T follicular helper cell (primary cell): ENCODE results near the gene PGAM5.

ENCODE experiments used
- DNase-seq: peaks from one replicate; pipeline ENCODE4 v3.0.0-alpha.2; 2020; ENCODE audit warnings: low read depth

Gene PGAM5

GRCh38 chr12:132720606-132721345, 10.1 kb downstream of the PGAM5 start:
- DNase-seq: no peak

DNA sequence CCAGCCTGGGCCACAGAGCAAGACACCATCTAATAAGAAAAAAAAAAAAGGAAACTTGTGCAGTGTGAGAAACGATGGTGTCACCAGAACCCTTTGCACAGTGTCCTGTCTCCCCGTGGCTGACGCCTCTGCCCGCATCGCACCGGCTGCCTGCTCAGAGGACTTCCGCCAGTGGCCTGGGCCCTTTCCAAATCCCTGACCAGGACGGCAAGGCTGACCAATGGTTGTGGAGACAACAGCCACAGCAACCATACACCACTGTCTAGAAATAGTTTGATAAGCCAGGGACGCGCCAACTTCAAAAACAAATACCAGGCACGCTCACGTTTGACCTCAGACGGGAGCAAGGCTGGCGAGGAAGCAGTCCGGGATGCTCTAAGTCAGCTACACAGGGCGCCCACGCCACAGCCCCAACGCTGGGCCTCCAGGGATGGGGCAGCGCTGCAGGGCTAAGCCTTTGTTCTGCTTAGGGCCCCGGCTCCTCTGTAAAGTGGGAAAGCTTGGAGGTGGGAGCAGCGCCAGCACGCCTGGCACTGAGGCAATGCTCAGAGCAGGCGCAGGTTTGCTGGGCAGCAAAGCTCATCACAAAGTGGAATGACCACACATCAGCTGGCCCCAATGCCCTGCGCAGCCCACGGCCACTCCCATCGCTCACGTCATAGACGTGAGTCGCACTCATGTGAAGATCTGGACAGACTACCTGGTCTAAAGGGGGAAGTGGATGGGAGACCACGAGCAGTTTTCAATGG, 12.5 kb downstream of the PGAM5 start:
- DNase-seq: no peak

DNA sequence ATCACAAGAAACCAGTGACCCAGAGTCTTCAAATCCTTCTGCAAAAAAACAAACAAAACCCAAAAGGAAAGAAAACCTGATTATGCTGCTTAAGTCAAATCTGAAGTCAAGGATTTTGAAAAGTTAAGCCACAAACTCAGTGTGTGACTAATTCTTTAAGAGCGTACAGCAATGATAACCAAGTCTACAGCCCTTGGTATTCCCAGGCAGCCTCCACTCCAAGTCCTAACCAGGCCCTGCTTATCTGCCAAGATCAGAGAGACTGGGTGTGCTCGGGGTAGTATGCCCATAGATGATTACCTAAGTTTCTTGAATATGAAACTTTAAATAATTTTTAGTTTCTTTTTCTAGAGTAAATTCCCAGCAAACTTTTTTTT, 13.1 kb downstream of the PGAM5 start:
- no peak for DNase-seq

DNA sequence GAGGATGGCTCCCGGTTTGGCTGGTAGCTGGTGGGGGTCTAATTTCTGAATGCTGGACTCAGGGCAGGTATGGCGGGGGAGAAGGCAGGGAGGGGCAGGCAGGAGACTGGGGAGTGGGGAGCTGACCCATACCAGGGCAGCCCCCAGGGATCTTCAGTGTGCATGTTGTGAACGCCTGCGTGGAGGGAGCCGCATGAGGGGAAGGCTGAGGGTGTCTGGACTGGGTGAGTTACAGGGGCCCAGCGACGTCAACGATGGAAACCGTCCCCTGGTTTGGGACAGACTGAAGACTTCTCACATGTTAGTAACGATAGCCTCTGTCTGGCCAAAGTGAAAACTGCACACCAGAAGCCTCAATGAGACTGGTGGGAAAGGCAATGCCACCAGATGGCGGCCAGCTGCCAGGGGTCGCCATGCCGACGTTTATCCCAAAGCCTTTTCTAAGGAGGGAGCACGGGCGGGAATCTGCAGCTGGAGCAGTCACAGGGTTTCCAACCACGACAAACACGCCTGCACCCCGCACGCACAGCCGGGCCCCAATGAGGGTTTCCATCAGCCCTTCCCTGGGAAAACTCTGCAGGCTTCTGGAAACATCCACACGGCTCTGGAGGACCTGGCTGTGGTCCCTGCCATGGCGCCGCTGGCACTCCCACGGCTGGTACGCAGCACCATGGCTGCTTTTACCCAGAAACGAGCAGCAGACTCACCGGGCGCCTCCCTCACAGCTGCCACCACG, 14.0 kb downstream of the PGAM5 start:
- no peak for DNase-seq

- no peak for DNase-seq
Measured at GRCh38 chr12:132726386-132726785, 15.7 kb downstream of the PGAM5 start.

- DNase-seq: no peak
Measured at GRCh38 chr12:132727091-132727794, 16.6 kb downstream of the PGAM5 start.

DNA sequence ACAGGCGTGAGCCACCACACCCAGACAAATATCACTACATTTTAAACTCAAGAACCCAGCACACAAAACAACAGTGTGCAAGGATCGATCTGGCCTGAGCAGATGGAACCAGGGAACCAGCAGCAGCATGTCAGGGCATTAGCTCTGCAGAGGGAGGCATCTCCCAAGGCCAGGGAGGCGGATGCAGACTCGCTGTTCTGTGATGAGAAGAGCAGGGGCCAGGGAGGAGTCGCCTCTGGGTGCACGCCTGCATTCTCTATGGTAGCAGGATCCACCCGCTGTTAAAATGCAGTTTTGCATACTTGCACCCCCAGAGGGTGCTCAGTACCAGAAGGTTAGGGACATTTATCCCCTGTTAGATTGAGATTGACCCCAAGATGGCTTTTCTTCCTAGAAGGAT, 17.9 kb downstream of the PGAM5 start:
- DNase-seq: no peak

DNA sequence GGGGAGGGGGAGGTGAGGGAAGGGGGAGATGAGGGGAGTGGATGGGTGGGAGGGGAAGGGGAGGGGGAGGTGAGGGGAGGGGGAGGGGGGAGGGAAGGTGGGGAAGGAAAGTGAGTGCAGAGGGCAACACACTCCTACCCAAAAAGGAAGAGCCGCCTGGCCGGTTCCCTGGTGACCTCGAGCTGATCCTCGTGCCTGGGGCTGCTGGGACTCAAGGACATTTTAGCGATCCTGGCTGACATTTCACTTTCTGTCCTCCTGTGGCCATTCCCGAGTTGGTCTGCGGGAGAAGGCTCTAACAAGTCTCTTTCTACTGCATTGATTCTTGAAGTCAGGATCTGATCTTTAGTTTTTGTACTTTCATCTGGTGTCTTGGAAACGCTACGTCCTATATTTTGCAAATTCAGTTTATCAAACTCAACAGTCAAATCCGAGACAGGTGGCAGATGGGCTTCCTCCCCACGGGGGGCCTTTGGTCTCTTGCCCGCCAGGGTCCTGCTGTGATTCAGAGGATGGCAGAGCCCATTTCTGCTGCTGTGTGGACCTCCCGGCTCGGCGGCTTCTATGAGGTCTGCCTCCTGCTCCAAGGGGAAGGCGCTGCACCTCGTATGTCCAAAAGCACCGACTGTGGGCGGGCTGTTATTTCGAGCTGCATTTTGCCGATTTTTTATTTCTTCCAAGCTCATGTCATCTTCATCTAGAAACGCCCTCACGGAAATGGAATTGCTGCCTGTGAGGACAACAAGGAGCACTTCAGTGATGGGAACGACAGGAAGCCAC, 19.1 kb downstream of the PGAM5 start:
- no peak for DNase-seq

- DNase-seq: no peak
Measured at GRCh38 chr12:132730353-132730752, 19.7 kb downstream of the PGAM5 start.

- no peak for DNase-seq
Measured at GRCh38 chr12:132731574-132731973, 20.9 kb downstream of the PGAM5 start.

GRCh38 chr12:132734206-132734605, 23.6 kb downstream of the PGAM5 start:
- DNase-seq: no peak

GRCh38 chr12:132735496-132735895, 24.9 kb downstream of the PGAM5 start:
- no peak for DNase-seq

DNA sequence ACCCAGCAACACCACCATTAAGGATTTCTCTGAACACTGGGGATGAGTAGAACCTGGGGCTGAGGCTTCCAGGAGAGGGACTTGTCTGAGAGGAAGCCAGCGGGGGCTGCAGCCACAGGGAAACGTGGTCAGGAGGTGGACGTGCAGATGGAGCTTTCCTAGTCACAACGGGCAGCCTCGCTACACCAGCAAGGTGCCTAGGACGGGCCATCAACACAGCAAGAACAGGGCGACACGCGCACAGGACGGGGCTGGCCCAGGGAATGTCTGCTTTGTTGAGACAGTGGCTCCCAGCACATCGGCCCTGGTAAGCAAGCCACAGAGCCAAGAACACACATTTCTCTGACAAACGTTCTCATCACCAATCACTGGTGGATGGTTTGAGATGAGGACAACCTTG, 25.7 kb downstream of the PGAM5 start:
- no peak for DNase-seq

GRCh38 chr12:132736913-132737312, 26.3 kb downstream of the PGAM5 start:
- DNase-seq: no peak

DNA sequence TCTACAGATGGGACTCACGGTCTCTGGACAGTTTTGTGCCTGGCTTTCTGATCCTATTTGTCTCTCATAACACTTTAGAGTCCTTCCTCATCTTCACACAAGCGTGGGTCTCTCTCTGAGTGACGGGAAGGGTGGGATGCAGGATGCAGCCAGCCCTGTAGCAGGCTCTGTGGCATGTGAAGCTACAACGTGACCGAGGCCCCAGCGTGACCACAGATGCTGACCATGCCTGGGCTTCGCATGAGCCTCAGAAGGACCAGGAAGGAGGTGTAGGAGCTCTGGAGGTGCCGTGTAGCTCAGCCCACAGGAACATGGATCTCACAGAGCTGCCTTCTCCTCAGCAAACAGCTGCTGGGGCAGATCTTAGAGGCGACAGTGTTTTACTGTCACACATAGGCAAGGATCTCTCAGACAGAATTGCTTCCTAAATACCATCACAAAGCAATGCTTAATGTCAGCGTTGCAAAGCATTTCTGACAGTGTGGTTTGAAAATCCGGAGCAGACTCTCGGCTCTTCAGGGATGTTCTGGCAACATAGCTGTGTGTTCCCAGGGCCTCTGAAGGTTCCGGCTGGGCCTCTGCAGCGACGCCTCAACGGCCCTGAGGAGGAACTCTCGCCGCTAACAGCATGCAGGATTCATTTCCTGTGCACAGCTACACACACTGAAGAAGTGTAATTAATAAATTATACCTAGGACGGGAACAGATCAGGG, 29.1 kb downstream of the PGAM5 start:
- DNase-seq: no peak

DNA sequence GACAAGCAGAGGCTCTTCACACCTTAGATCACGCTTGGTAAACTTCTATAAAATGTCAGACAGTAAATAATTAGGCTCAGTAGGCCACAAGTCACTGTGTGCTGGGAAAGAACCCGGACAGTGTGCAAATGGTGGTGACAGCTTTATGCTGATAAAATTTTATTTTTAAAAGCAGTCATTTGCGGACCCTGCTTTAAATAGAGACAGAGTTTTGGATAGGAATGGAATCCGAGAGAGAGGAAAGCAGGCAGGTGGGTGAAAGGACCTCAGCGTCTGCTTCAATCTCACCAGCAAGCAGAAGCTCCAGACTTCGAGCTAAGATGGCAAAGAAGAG, 29.6 kb downstream of the PGAM5 start:
- DNase-seq: no peak

DNA sequence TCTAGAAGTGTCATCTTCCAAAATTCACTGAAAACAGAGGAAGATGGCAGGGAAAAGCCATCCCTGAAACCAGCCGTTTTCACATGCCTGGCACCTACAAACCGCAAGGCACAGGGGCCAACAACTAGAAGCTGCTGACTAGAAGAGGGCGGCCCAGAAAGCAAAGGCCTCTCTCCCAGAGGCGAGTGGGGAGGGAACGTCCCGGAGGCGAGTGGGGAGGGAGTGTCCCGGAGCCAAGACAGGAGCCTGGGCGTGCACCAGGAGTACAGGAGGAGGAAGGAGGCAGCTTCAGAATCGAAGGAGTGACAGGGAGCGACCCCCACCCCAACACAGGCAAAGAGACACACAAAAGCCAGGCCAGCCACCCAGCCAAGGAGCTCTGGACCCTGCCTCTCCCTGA, 30.0 kb downstream of the PGAM5 start:
- no peak for DNase-seq

- no peak for DNase-seq
Measured at GRCh38 chr12:132741620-132742019, 31.0 kb downstream of the PGAM5 start.

DNA sequence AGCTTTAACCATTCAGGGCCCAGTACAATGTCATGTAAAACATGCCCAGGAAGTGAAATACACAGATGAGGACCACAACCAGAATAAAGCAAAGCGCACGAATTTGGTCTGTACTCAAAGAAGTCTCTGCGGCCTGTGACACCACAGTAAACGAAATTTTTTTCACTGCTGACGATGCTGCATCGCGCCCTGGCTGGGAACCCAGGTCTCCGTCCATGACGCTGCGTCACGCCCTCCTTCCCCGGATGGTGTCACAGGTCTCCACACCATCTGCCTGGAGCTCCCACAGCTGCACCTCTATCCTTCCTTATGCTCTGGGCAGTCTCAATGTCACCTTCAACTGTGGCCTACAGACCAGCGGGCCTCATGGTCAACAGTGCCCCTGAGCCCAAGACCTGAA, 33.2 kb downstream of the PGAM5 start:
- DNase-seq: no peak

DNA sequence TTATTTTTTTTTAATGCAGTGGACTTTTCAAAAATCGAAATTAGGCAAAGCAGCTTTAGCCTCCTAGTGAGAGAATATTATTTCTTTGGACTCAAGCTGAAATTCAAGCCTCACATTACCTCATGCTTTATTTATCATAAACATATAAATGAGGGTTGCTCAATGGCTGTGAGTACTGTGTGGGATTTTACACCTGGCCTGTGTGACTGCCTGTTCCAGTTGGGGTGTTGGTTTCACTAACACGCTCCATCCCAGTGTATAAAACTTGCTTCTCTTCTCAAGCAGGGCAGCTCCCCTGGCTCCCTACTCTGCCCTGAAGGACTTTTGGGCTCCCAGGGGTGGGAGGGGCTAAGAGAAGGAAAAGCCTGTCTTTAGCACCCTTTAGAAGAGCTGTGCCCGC, 36.0 kb downstream of the PGAM5 start:
- no peak for DNase-seq

DNA sequence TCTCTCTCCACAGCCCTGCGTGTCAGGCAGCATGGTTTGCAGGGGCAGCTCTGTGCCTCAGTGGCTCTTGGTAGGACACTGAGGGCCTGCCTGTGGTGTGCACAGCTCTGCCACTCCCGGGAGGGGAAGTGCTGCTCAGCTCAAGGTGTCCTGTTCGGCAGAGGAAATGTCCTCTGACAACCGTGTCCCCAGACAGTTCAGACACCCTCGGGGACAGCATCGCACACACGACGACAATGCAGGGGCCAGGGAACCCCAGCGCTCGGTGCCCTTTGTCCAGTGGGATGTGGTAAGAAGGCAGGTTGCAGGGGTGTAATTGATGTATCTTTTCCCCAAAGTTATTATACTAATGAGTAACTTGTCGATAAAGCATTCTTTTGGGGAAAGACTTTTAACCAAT, 36.8 kb downstream of the PGAM5 start:
- no peak for DNase-seq
